OCI-LY1 (cell line): Measurements from ENCODE around the gene TMEM266.

ENCODE experiments used
- H2AFZ ChIP-seq: fragments of 200-600 bp; sonication (generic), shearing (Covaris generic); 2 replicates; pipeline ENCODE4 v1.6.0; 2014; ENCODE audit warnings: antibody characterized with exemption, mild to moderate bottlenecking, low read length
- H3F3A ChIP-seq: fragments of 200-600 bp; sonication (generic), shearing (Covaris generic); 2 replicates; pipeline ENCODE4 v1.6.0; 2014; ENCODE audit warnings: mild to moderate bottlenecking, antibody characterized with exemption, low read length, moderate library complexity; ENCODE audit not compliant: insufficient read depth
- H3K27ac ChIP-seq: fragments of 200-600 bp; sonication (generic); 2 replicates; pipeline ENCODE4 v1.5.1; 2014; ENCODE audit warnings: low read length, mixed run types, mild to moderate bottlenecking, low read depth; ENCODE audit not compliant: poor library complexity, severe bottlenecking
- H3K27me3 ChIP-seq: fragments of 200-600 bp; sonication (generic); 2 replicates; pipeline ENCODE4 v1.6.0; 2014; ENCODE audit warnings: antibody characterized with exemption, mild to moderate bottlenecking, low read length, moderate library complexity; ENCODE audit not compliant: insufficient read depth
- H3K36me3 ChIP-seq: fragments of 200-600 bp; sonication (generic); 2 replicates; pipeline ENCODE4 v1.6.1; 2014; ENCODE audit warnings: mild to moderate bottlenecking, antibody characterized with exemption, low read length, moderate library complexity, mixed read lengths; ENCODE audit not compliant: insufficient read depth
- H3K4me1 ChIP-seq: fragments of 200-600 bp; sonication (generic); 2 replicates; pipeline ENCODE4 v1.5.1; 2014; ENCODE audit warnings: mild to moderate bottlenecking, low read length, moderate library complexity; ENCODE audit not compliant: insufficient read depth, severe bottlenecking
- H3K4me2 ChIP-seq: fragments of 200-600 bp; sonication (generic), shearing (Covaris generic); 2 replicates; pipeline ENCODE4 v1.6.1; 2014; ENCODE audit warnings: low read length
- H3K4me3 ChIP-seq: fragments of 200-600 bp; sonication (generic); 2 replicates; pipeline ENCODE4 v1.5.1; 2014; ENCODE audit warnings: low read length, low read depth, mild to moderate bottlenecking, mixed read lengths; ENCODE audit not compliant: poor library complexity, severe bottlenecking
- H3K79me2 ChIP-seq: fragments of 200-600 bp; shearing (Covaris generic); 2 replicates; pipeline ENCODE4 v1.6.1; 2016; ENCODE audit warnings: mixed run types, low read length, mixed read lengths; ENCODE audit not compliant: insufficient read depth
- H3K9ac ChIP-seq: fragments of 200-600 bp; sonication (generic), shearing (Covaris generic); 2 replicates; pipeline ENCODE4 v1.6.1; 2014; ENCODE audit warnings: mild to moderate bottlenecking, low read length, mixed read lengths
- H3K9me2 ChIP-seq: fragments of 200-600 bp; sonication (generic), shearing (Covaris generic); 2 replicates; pipeline ENCODE4 v1.6.1; 2014; ENCODE audit warnings: low read depth, mild to moderate bottlenecking, low read length, mixed read lengths
- H3K9me3 ChIP-seq: fragments of 200-600 bp; shearing (Covaris generic); 2 replicates; pipeline ENCODE4 v1.6.1; 2014; ENCODE audit warnings: low read length, mixed read lengths
- H4K20me1 ChIP-seq: fragments of 200-600 bp; sonication (generic), shearing (Covaris generic); 2 replicates; pipeline ENCODE4 v1.6.0; 2016; ENCODE audit warnings: mild to moderate bottlenecking, low read length; ENCODE audit not compliant: insufficient read depth
- EZH2 ChIP-seq: fragments of 200-600 bp; sonication (generic), shearing (Covaris generic); IDR thresholded peaks from 2 replicates; pipeline ENCODE4 v1.8.0; 2017; ENCODE audit warnings: borderline replicate concordance, mixed run types, mild to moderate bottlenecking, antibody characterized with exemption, low read length, moderate library complexity, mixed read lengths
- TF ChIP-seq, protein P1 (sequence below): fragments of 200-600 bp; sonication (generic), shearing (Covaris generic); IDR thresholded peaks from 2 replicates; pipeline ENCODE4 v1.5.1; 2017; ENCODE audit warnings: mild to moderate bottlenecking, antibody characterized with exemption, low read length, moderate library complexity, mixed read lengths

TMEM266 gene

DNA sequence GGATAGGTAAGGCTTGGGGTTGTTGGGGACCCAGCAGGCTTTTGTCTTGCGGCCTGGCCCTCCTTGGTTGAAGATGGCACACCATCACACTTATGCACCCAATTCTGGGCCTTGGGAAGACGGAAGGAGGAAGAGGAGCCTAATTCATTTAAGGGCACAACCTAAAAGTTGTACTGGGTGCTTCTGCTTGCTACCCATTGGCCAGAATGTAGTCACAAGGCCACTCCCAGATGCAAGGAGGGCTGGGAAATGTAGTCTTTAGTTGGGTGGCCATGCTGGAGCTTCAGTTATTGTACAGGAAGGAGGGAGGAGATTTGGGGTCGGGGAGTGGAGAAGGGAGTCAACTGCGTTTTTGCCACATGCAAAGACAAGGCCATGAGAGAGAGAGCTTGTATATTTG, 109.2 kb downstream of the TMEM266 start:
- TF ChIP-seq EZH2 = no peak
- TF ChIP-seq, protein P1, sequence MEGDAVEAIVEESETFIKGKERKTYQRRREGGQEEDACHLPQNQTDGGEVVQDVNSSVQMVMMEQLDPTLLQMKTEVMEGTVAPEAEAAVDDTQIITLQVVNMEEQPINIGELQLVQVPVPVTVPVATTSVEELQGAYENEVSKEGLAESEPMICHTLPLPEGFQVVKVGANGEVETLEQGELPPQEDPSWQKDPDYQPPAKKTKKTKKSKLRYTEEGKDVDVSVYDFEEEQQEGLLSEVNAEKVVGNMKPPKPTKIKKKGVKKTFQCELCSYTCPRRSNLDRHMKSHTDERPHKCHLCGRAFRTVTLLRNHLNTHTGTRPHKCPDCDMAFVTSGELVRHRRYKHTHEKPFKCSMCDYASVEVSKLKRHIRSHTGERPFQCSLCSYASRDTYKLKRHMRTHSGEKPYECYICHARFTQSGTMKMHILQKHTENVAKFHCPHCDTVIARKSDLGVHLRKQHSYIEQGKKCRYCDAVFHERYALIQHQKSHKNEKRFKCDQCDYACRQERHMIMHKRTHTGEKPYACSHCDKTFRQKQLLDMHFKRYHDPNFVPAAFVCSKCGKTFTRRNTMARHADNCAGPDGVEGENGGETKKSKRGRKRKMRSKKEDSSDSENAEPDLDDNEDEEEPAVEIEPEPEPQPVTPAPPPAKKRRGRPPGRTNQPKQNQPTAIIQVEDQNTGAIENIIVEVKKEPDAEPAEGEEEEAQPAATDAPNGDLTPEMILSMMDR = no peak
- no peak overlapping the region for H3K27ac ChIP-seq

DNA sequence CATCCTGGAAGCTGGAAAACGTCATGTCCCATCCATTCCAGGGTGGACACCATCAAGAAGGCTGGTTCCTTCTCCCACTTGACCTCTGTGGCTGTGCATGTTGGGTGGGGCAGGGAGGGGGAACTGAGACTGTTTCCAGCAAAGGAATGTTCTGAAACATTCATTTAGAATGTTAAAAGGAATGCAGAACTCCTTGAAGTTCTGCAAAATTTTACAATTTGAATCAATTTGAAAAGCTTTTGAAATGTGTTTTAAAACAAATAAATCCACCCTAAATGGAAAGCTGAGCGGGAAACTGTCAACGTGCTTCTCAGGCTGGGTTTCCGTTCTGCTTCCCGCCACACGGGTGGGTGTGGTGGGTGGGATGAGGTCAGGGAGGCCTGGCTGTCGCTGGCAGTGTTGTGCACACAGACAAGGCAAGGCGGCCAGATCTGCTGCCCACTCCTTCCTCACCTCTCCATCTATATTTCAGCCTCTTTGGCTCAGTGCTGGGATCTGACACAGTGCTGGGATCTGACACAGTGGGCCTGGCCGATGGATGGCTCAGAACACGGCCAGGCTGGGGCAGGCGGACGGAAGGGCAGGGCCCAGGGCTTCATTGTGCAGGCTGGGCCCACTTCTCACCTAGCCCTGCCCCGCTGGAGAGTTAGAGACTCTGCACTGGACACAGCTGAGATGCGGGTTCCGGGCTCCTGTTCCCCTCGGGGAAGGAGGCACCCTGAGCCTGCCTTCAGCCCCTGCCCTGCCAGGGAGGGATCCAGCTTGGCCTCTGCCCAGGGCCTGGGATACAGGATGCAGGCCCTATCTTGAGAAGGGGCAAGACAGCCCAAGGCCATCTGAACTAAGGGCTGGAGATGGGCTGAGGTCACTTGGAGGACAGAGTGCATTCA, 110.4 kb downstream of the TMEM266 start:
- no peak for TF ChIP-seq EZH2
- TF ChIP-seq, protein P1 = no peak
- H3K36me3 ChIP-seq = no peaks in the 10 kb centered on the region
- no peaks in the 10 kb centered on the region for H3K79me2 ChIP-seq
- no peak overlapping the region for H3K4me2 ChIP-seq
- no peaks in the 10 kb centered on the region for H3F3A ChIP-seq
- H3K9me3 ChIP-seq = no peaks in the 10 kb centered on the region
- H3K4me1 ChIP-seq = peaks cover 5% of the 10 kb centered on the region
- no peak overlapping the region for H3K27ac ChIP-seq
- H3K9ac ChIP-seq = no peak overlapping the region
- no peak overlapping the region for H3K4me3 ChIP-seq
- no peaks in the 10 kb centered on the region for H3K9me2 ChIP-seq
- no peak overlapping the region for H2AFZ ChIP-seq
- H4K20me1 ChIP-seq = no peaks in the 10 kb centered on the region
- H3K27me3 ChIP-seq = 0 out of 2 replicates have a peak, but pooled peaks cover 4% of the 10 kb centered on the region

More for the DNA sequence above, 109.2 kb downstream of the TMEM266 start:
- Histone ChIP-seq H3K79me2 (no peaks in the 10 kb centered on the region), H3F3A (no peaks in the 10 kb centered on the region), H4K20me1 (no peaks in the 10 kb centered on the region), H3K9me3 (no peaks in the 10 kb centered on the region), H3K36me3 (no peaks in the 10 kb centered on the region), H3K4me3 (peak overlapping the region; percentile 5), H3K4me1 (peaks cover 5% of the 10 kb centered on the region), H3K4me2 (peak overlapping the region; percentile 21; the same call in 1 of the 2 replicates), H3K9me2 (no peaks in the 10 kb centered on the region), H3K9ac (no peak overlapping the region), H3K27me3 (0 out of 2 replicates have a peak, but pooled peaks cover 4% of the 10 kb centered on the region), H2AFZ (0 out of 2 replicates have a peak overlapping the region, but pooled peaks have one; percentile 27)

DNA sequence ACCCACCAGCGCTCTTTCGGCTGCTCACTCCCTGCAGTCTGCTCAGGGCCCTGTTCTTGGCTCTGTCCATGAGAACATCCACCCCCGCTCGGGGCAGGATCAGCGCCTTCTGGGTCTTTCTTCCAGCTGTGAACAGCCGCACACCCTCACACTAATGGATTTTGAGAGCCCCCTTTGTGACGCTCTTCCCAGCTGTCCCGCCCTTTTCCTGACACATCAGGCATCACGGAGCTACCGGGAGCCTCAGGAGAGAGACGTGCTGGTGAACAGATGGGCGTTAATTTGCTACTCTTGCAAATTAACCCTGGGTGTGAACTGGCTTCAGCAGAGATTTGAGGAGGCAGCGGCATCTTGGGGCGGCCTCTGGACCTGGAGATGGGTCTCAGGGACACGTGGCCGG, 113.0 kb downstream of the TMEM266 start:
- H3K79me2 ChIP-seq = no peaks in the 10 kb centered on the region
- no peaks in the 10 kb centered on the region for H3K9me2 ChIP-seq
- peaks cover 5% of the 10 kb centered on the region for H3K4me1 ChIP-seq
- H3F3A ChIP-seq = no peaks in the 10 kb centered on the region
- no peaks in the 10 kb centered on the region for H4K20me1 ChIP-seq
- no peak overlapping the region for H3K27ac ChIP-seq
- no peaks in the 10 kb centered on the region for H3K9me3 ChIP-seq
- no peak overlapping the region for H3K4me2 ChIP-seq
- H3K36me3 ChIP-seq = no peaks in the 10 kb centered on the region
- no peak overlapping the region for H3K4me3 ChIP-seq
- H3K27me3 ChIP-seq = peaks cover 11% of the 10 kb centered on the region; the same call in 1 of the 2 replicates
- H3K9ac ChIP-seq = no peak overlapping the region
- TF ChIP-seq, protein P1 = no peak
- TF ChIP-seq EZH2 = no peak
- H2AFZ ChIP-seq = no peak overlapping the region
